Bronchial epithelial cell (primary cell): ENCODE data around the gene ZNF202. TPM values are rescaled to one million over a fixed set of nuclear protein-coding genes. Genes with fewer than 3 reads are reported as not detected.

ENCODE experiments used
- DNase-seq: peaks from one replicate; pipeline ENCODE4 v3.0.0-alpha.2; 2010; ENCODE audit warnings: low read depth
- FAIRE-seq: peaks from 2 replicates; lab custom pipeline; 2011; peaks lifted over from hg19 to GRCh38; lab: Jason Lieb, UNC
- H3K27me3 ChIP-seq: 2 replicates; pipeline ENCODE4 v1.5.1; 2011; ENCODE audit warnings: low read length; ENCODE audit not compliant: control insufficient read depth, insufficient read depth
- H3K36me3 ChIP-seq: 2 replicates; pipeline ENCODE4 v1.5.1; 2011; ENCODE audit warnings: low read length; ENCODE audit not compliant: control insufficient read depth, insufficient read depth
- H3K4me3 ChIP-seq: 2 replicates; pipeline ENCODE4 v1.5.1; 2011; ENCODE audit warnings: mild to moderate bottlenecking, low read depth, low read length, control low read depth
- CTCF ChIP-seq: IDR thresholded peaks from 2 replicates; pipeline ENCODE4 v1.5.1; 2011; ENCODE audit warnings: mild to moderate bottlenecking, moderate library complexity, low read length, control low read depth, inconsistent platforms; ENCODE audit not compliant: insufficient read depth, severe bottlenecking
- total RNA-seq: library from RNA; depleted of rRNA; stranded (reverse); fragments of >200 nt; gene quantifications from 2 replicates; pipeline ENCODE4 v1.2.1, GENCODE V29; 2014

Gene ZNF202
- 8.6 and 14.5 TPM in 2 replicates for total RNA-seq

- peaks cover 9% of the 10 kb centered on the region for H3K36me3 ChIP-seq
- TF ChIP-seq CTCF = peak; percentile 10
- H3K27me3 ChIP-seq = no peaks in the 10 kb centered on the region
- peak within 1 kb of the TSS; percentile 96 for H3K4me3 ChIP-seq
- FAIRE-seq (no peak), DNase-seq (peak; percentile 71)
Observed at GRCh38 chr11:123741159-123742030, at the start of gene ZNF202. TSS of gene ZNF202 (minus strand) at chr11:123741660. CDS start at chr11:123730888, 10,772 bp downstream.

GRCh38 chr11:123783536-123783935, 42.1 kb upstream of the ZNF202 start:
- no peaks in the 10 kb centered on the region for H3K36me3 ChIP-seq
- no peak for FAIRE-seq

GRCh38 chr11:123778511-123778910, 37.1 kb upstream of the ZNF202 start:
- Histone ChIP-seq H3K4me3 (no peak overlapping the region), H3K27me3 (no peaks in the 10 kb centered on the region), H3K36me3 (no peaks in the 10 kb centered on the region)
- FAIRE-seq (no peak), DNase-seq (no peak)
- TF ChIP-seq CTCF = no peak

More at GRCh38 chr11:123783536-123783935, 42.1 kb upstream of the ZNF202 start:
- no peak for DNase-seq
- Histone ChIP-seq H3K4me3 (no peak overlapping the region), H3K27me3 (no peaks in the 10 kb centered on the region)
- TF ChIP-seq CTCF = no peak

GRCh38 chr11:123775715-123776549, 34.5 kb upstream of the ZNF202 start:
- Histone ChIP-seq H3K4me3 (no peak overlapping the region), H3K36me3 (no peaks in the 10 kb centered on the region), H3K27me3 (no peaks in the 10 kb centered on the region)
- FAIRE-seq = no peak
- TF ChIP-seq CTCF = no peak
- no peak for DNase-seq

- DNase-seq (no peak), FAIRE-seq (no peak)
- H3K27me3 ChIP-seq = no peaks in the 10 kb centered on the region
- H3K36me3 ChIP-seq = no peaks in the 10 kb centered on the region
- no peak overlapping the region for H3K4me3 ChIP-seq
- no peak for TF ChIP-seq CTCF
Observed at GRCh38 chr11:123775289-123775688, 33.8 kb upstream of the ZNF202 start.
